HG03025 (cell line): Measurements from ENCODE around the gene TOM1.
"Not testable (repeated sequence)": the region's sequence is repeated elsewhere in the genome, so short reads cannot be mapped to it uniquely, and the experiment has no call there.

ENCODE experiments used
- ATAC-seq: cut with Tn5 transposase; IDR thresholded peaks from one replicate; pipeline ENCODE4 v1.9.1; 2021; ENCODE audit warnings: mild to moderate bottlenecking, moderate library complexity; ENCODE audit not compliant: unreplicated experiment, low FRiP score

Gene TOM1

DNA sequence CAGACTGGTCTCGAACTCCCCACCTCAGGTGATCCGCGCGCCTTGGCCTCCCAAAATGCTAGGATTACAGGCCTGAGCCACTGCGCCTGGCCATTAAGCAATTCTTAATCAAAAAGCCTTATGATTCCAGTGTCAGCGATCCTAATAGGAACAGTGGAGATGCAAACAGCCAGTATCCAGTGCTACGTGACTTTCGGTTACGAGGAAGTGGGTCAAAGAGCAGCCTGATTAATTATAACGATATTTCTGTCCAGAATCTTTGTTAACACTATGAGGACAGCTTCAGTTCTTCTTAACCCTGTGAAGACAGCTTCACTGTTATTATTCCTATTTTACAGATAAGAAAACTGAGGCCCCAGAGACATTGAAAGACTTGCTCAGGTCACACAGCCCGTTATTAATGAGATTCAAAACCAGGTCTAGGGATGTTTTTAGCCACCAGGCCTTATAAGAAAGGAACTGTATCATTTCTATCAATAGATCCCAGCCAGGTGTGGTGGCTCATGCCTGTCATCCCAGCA, 63.9 kb downstream of the TOM1 start:
- ATAC-seq, result no peak

- not testable (repeated sequence) for ATAC-seq
Observed at GRCh38 chr22:35364230-35364629, 64.5 kb downstream of the TOM1 start.

GRCh38 chr22:35367331-35367886, 67.7 kb downstream of the TOM1 start:
- no peak for ATAC-seq

GRCh38 chr22:35368386-35368785, 68.7 kb downstream of the TOM1 start:
- ATAC-seq, result no peak

- ATAC-seq, result no peak
Observed at GRCh38 chr22:35369996-35370395, 70.3 kb downstream of the TOM1 start.

GRCh38 chr22:35373781-35374180, 74.1 kb downstream of the TOM1 start:
- ATAC-seq, result no peak

DNA sequence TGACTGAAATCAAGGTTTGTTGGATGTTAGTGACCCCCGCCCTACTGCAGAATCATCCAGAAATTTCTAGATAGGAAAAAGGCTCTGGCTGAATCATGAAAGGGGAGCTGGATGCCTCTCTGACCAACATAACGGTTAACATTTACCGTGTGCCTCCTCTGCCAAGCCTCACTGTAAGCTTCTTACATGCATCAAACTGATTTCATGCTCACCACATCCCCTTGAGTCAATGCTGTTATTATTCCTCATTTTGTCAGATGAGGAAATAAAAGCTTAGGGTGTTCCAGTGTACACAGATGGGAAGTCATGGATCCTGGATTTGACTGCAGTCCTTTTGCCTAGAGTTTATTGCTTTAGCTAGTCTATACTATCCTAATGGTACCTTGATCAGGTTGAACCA, 75.3 kb downstream of the TOM1 start:
- no peak for ATAC-seq

- ATAC-seq, result no peak
Observed at GRCh38 chr22:35375526-35375925, 75.8 kb downstream of the TOM1 start.

- ATAC-seq, result no peak
Observed at GRCh38 chr22:35376728-35377472, 77.2 kb downstream of the TOM1 start.

GRCh38 chr22:35377735-35378134, 78.0 kb downstream of the TOM1 start:
- ATAC-seq, result no peak

DNA sequence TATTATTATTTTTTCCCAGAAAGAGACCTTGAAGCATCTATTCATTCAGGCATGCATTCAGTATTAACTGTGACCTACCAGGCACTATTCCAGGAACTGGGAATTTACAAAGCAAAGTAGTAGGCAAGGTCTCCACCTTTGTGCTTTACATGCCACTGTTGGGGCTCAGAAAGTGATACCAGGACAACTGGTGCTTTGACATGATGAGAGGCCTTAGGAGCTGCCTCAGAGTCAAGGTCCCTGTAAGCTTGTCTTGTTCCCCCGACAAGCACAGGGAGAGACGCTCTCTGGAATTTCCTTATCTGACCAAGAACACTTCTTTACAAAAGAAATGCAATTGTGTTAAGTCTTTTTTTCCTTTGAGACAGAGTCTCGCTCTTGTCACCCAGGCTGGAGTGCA, 78.9 kb downstream of the TOM1 start:
- no peak for ATAC-seq

- no peak for ATAC-seq
Observed at GRCh38 chr22:35379146-35379993, 79.7 kb downstream of the TOM1 start.

DNA sequence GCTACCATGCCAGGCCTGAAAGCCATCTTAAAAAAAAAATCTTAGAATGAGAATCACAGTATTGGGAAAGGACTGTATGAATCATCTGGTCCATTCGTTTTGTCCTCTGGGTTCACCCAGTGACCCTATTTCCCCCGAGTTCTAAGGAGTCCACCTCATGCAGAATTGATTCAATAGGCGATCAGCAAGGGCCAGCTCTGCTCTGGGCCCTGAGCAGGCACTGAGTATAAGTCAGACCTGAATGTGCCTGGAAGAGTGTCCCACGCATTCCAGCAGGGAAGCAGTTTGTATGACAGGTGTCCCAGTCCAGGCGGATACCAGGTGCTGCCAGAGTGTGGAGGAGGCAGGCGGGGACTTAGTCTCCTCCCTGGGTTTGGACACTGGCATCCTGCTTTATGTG, 80.3 kb downstream of the TOM1 start:
- no peak for ATAC-seq

DNA sequence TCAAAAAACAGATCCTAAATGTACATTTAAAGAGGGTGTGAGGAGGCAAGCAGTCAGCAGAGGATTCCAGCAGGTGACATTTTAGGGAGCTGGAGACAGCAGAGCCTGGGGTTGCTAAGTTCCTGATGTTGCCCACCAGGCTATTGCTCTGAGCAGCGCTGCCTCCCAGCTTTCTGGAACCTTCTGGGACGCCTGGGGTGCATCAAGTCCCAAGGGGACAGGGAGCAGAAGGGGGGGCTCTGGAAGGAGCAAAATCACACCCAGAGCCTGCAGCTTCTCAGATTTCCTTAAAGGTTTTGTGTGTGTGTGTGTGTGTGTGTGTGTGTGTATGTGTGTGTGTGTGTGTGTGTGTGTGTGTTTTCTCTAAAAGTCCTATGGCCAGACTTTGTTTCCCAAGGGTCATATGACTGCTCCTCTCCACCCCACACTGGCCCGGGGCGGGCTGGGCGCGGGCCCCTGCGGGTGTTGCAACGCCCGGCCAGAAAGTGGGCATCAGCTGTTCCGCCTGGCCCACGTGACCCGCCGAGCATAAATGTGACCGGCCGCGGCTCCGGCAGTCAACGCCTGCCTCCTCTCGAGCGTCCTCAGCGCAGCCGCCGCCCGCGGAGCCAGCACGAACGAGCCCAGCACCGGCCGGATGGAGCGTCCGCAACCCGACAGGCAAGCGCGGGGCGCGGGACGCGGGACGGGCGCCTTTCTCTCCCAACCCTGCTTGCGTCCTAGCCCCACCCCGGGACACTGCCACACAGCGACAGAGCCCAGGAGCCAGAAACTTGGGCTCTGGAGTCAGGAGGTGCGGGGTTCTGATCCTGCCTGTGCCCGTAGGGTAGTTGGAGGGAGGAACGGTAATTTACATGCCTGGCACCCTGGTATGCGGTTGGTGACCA, 81.1 kb downstream of the TOM1 start, which contains the start of gene HMOX1:
Gene HMOX1 (plus strand): TSS at position 560 of the 887 bp plus-strand sequence. CDS start 78 bp downstream, at position 638.
- no peak for ATAC-seq

DNA sequence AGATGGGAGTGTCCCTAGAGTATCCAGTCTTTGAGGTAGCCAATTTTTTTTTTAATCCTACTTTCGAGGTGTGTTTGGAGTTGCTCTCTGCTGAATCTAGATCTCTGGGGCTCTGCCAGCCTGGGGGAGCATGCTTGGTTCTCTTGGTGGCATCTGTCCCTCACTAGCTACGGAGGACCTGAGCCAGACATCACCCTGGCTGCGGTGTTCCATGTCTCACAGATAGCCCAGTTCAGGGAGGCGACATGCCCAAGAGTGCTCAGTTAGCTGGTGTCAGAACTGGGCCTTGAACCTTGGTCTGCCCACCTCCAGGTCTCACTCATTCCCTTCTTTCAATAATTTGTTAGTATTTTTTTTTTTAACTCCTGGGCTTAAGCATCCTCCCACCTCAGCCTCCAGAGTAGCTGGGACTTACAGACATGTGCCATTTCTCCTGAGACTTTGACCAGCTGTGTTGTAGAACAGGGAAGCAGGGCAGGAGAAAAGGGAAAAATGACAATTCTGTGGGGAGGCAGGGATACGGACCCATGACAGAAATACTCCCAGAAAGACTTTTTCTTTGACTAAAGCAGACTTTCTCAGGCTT, 81.8 kb downstream of the TOM1 start:
- ATAC-seq, result no peak

- ATAC-seq, result no peak
Observed at GRCh38 chr22:35383679-35384071, 84.0 kb downstream of the TOM1 start.

DNA sequence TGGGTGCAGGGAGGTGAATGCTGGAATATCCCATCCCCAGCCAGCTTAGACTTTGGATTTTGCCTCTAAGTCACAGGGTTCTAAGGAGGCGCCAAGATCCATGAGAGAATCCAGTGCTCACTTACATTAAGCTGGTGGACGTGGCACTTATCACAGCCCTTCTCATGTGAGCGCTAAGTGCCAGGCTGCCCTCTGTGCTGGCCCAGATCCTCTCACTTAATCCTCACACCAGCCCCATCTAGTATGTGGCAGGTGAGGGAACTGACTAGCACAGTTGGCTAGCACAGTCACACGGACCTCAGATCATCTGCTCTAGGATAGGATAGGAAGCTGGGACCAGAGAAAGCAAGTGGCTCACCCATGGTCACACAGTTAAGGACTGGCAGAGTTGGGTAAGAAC, 84.8 kb downstream of the TOM1 start:
- no peak for ATAC-seq

- ATAC-seq, result no peak
Observed at GRCh38 chr22:35384975-35385588, 85.4 kb downstream of the TOM1 start.

GRCh38 chr22:35386670-35387288, 87.1 kb downstream of the TOM1 start:
- no peak for ATAC-seq
